ENCODE results near the gene SUPT3H. TPM values are rescaled to one million over a fixed set of nuclear protein-coding genes. Genes with fewer than 3 reads are reported as not detected.

The SUPT3H gene
- total RNA-seq (2022; extraction: Qiagen RNA extraction; ENCODE audit: low read depth), result 3.9 to 5.7 TPM (median 5.4 TPM) in 5 replicates

DNA sequence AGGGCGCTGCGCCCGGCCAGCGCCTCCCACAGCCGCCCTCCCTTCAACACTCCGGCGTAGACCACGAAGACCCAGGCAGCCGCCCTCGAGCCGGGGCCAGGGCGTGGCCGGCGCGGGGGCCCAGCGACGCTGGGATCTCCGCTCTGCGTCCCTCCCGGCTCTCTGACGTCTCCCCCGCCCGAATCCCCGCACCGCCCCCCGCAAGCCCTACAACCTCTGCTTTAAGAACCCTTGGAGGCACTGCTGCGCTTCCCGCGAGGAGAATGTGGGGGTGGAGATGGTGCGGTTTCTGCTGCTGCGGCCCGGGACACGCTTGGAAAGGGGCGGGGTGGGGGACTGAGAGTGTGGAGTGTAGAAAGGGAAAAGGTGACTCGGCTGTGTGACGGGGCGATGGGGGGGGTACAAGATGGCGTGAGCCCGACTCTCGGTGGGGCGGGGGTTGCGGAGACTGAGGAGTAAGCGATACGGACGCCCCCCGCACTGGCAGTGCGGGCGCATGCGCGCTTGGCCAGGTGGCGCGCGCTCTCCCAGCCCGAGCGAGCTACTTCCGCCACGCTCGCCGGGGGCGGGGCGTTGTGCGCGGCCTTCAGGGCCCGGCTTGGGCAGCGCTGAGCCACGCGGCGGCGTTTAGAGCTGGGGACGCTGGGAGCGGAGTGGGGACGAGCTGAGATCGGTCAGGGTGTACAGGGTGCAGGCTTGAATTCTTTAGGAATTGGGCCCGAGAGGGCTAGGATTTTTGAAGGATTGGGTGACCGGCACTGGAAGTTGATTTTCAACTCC is at the start of gene SUPT3H:
TSS of gene SUPT3H (minus strand) at position 381 of the 780 bp plus-strand sequence.

DNA sequence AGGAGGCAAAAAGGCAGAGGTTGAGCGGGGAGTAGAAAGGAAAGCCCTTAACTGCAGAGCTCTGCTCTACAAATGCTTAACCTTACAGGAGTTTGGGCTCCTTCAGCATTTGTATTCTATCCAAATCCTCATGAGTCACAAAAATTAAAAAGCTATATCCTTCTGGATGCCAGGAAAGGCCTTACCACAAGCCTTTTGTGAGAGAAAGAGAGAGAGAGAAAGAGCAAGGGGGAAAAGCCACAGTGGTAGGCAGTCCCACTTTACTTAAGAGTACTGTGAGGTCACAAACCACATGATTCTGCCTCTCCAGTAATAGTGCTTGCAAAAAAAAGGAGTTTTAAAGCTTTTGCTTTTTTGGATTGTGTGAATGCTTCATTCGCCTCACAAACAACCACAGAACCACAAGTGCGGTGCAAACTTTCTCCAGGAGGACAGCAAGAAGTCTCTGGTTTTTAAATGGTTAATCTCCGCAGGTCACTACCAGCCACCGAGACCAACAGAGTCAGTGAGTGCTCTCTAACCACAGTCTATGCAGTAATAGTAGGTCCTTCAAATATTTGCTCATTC is 49.7 kb downstream of the SUPT3H start, which contains the start of gene RUNX2:
TSS of gene RUNX2 (plus strand) at position 375 of the 567 bp plus-strand sequence. CDS start 397 bp downstream, outside the sequence.

Other genes starting within 250 kb of the SUPT3H start
- gene RUNX2, start 49.6 kb downstream of the SUPT3H start, total RNA-seq (2022; extraction: Qiagen RNA extraction; ENCODE audit: low read depth), result 0.81 to 1.2 TPM (median 1.0 TPM) in 5 replicates